Naive B cell (primary cell): ENCODE measurements around the gene CLEC4A. TPM values are rescaled to one million over a fixed set of nuclear protein-coding genes. Genes with fewer than 3 reads are reported as not detected.
"Not testable (repeated sequence)": the region's sequence is repeated elsewhere in the genome, so short reads cannot be mapped to it uniquely, and the experiment has no call there.

ENCODE experiments used
- ATAC-seq, 2 donors: fragments of 150-1000 bp; cut with Tn5 transposase; 2 replicates each; pipeline ENCODE4 v1.10.0; 2021; ENCODE audit warnings: low read depth in 2 of 2, mild to moderate bottlenecking in 2 of 2, moderate library complexity in 2 of 2
- DNase-seq: peaks from one replicate; pipeline ENCODE4 v3.0.0; 2022
- H3K27ac Mint-ChIP-seq, 6 donors: one replicate each; pipeline ENCODE4 v1.8.0; 2020 to 2022; ENCODE audit warnings: mild to moderate bottlenecking in 6 of 6, mixed read lengths in 6 of 6, moderate library complexity in 5 of 6, inconsistent platforms in 2 of 6
- H3K27me3 Mint-ChIP-seq, 3 donors: one replicate each; pipeline ENCODE4 v1.8.0; 2021 to 2022; ENCODE audit warnings: mixed read lengths in 3 of 3, mild to moderate bottlenecking in 1 of 3
- H3K36me3 Mint-ChIP-seq, 2 donors: one replicate each; pipeline ENCODE4 v1.8.0; 2020 to 2022; ENCODE audit warnings: mixed read lengths in 2 of 2, inconsistent platforms in 1 of 2, mild to moderate bottlenecking in 1 of 2
- H3K4me1 Mint-ChIP-seq, 3 donors: one replicate each; pipeline ENCODE4 v1.8.0; 2020 to 2022; ENCODE audit warnings: mixed read lengths in 3 of 3, inconsistent platforms in 1 of 3, mild to moderate bottlenecking in 1 of 3, moderate library complexity in 1 of 3
- H3K4me3 Mint-ChIP-seq, 8 donors: one replicate each; pipeline ENCODE4 v1.8.0; 2020 to 2022; ENCODE audit warnings: mild to moderate bottlenecking in 8 of 8, mixed read lengths in 8 of 8, moderate library complexity in 8 of 8, inconsistent platforms in 2 of 8
- H3K9me3 Mint-ChIP-seq, 7 donors: one replicate each; pipeline ENCODE4 v1.8.0; 2020 to 2022; ENCODE audit warnings: mixed read lengths in 7 of 7, mild to moderate bottlenecking in 5 of 7, inconsistent platforms in 2 of 7, moderate library complexity in 1 of 7
- polyA plus RNA-seq, 6 donors: library from polyadenylated mRNA; unstranded; fragments of 300-500 nt; fragmentation: Illumina TruSeq; gene quantifications; one replicate each; pipeline ENCODE4 v1.2.3, GENCODE V29; 2021; ENCODE audit warnings: low read depth in 6 of 6

Gene CLEC4A
- polyA plus RNA-seq: 10 to 100 TPM; 27.3 to 85.8 (median 33.5) TPM

GRCh38 chr12:8123124-8123912, at the start of gene CLEC4A:
Gene CLEC4A (plus strand): TSS chr12:8123617. CDS start chr12:8123879, 262 bp downstream.
- DNase-seq (peak; percentile 28), ATAC-seq (peak; percentile 82 to 87)
- H3K9me3 Mint-ChIP-seq: peaks cover 0 to 3% (median 0%) of the 10 kb centered on the region in 7 donors
- peak within 1 kb of the TSS; percentile 80 to 94 (median 93) for H3K27ac Mint-ChIP-seq
- H3K36me3 Mint-ChIP-seq: peaks cover 20 to 37% of the 10 kb centered on the region in 2 donors
- H3K27me3 Mint-ChIP-seq: no peaks in the 10 kb centered on the region
- peak within 1 kb of the TSS; percentile 79 to 95 (median 88) for H3K4me3 Mint-ChIP-seq
- H3K4me1 Mint-ChIP-seq: peaks cover 39 to 54% (median 47%) of the 10 kb centered on the region in 3 donors

- Mint-ChIP-seq H3K4me3 (no peak overlapping the region), H3K27ac (no peak overlapping the region), H3K4me1 (peaks cover 9 to 14% (median 13%) of the 10 kb centered on the region in 3 donors)
Observed at GRCh38 chr12:8075935-8076334, 47.5 kb upstream of the CLEC4A start.

GRCh38 chr12:8076366-8076765, 47.1 kb upstream of the CLEC4A start:
- no peaks in the 10 kb centered on the region for H3K9me3 Mint-ChIP-seq
- peaks cover 0 to 5% (median 0%) of the 10 kb centered on the region in 3 donors for H3K27me3 Mint-ChIP-seq
- H3K4me1 Mint-ChIP-seq: peaks cover 13 to 19% (median 15%) of the 10 kb centered on the region in 3 donors
- DNase-seq (no peak), ATAC-seq (no peak)
- H3K36me3 Mint-ChIP-seq: no peaks in the 10 kb centered on the region
- H3K4me3 Mint-ChIP-seq: no peak overlapping the region
- H3K27ac Mint-ChIP-seq: no peak overlapping the region

More at GRCh38 chr12:8075935-8076334, 47.5 kb upstream of the CLEC4A start:
- ATAC-seq: no peak
- H3K9me3 Mint-ChIP-seq: no peaks in the 10 kb centered on the region
- no peaks in the 10 kb centered on the region for H3K36me3 Mint-ChIP-seq
- H3K27me3 Mint-ChIP-seq: peaks cover 0 to 5% (median 0%) of the 10 kb centered on the region in 3 donors
- DNase-seq: no peak

GRCh38 chr12:8077207-8077606, 46.2 kb upstream of the CLEC4A start:
- Mint-ChIP-seq H3K27me3 (no peaks in the 10 kb centered on the region), H3K36me3 (no peaks in the 10 kb centered on the region), H3K4me3 (no peak overlapping the region), H3K4me1 (peaks cover 16 to 26% (median 16%) of the 10 kb centered on the region in 3 donors), H3K27ac (peak overlapping the region in 1 of 6 donors; percentile 56), H3K9me3 (no peaks in the 10 kb centered on the region)
- ATAC-seq (no peak), DNase-seq (no peak)

- Mint-ChIP-seq H3K36me3 (no peaks in the 10 kb centered on the region), H3K27me3 (no peaks in the 10 kb centered on the region), H3K4me3 (peak overlapping the region in 1 of 8 donors; percentile 83), H3K4me1 (peaks cover 25 to 38% (median 28%) of the 10 kb centered on the region in 3 donors), H3K27ac (peak overlapping the region in 4 of 6 donors; percentile 29 to 96 (median 70)), H3K9me3 (no peaks in the 10 kb centered on the region)
- no peak for ATAC-seq
- peak; percentile 19 for DNase-seq
Observed at GRCh38 chr12:8078398-8078797, 45.0 kb upstream of the CLEC4A start.

- no peaks in the 10 kb centered on the region for H3K27me3 Mint-ChIP-seq
- no peaks in the 10 kb centered on the region for H3K9me3 Mint-ChIP-seq
- no peaks in the 10 kb centered on the region for H3K36me3 Mint-ChIP-seq
- peak overlapping the region in 4 of 6 donors; percentile 21 to 96 (median 48) for H3K27ac Mint-ChIP-seq
- DNase-seq (no peak), ATAC-seq (no peak)
- H3K4me3 Mint-ChIP-seq: peak overlapping the region in 1 of 8 donors; percentile 83
- peaks cover 25 to 43% (median 33%) of the 10 kb centered on the region in 3 donors for H3K4me1 Mint-ChIP-seq
Observed at GRCh38 chr12:8078916-8079315, 44.5 kb upstream of the CLEC4A start.

GRCh38 chr12:8080120-8080519, 43.3 kb upstream of the CLEC4A start:
- H3K27ac Mint-ChIP-seq: peak overlapping the region; percentile 53 to 99 (median 94)
- H3K9me3 Mint-ChIP-seq: no peaks in the 10 kb centered on the region
- H3K36me3 Mint-ChIP-seq: peaks cover 0 to under 1% of the 10 kb centered on the region in 2 donors
- DNase-seq (peak; percentile 51), ATAC-seq (peak in 1 of 2 donors; percentile 13)
- H3K4me3 Mint-ChIP-seq: peak overlapping the region; percentile 3 to 100 (median 52)
- H3K27me3 Mint-ChIP-seq: no peaks in the 10 kb centered on the region
- peaks cover 33 to 52% (median 44%) of the 10 kb centered on the region in 3 donors for H3K4me1 Mint-ChIP-seq

- peaks cover 0 to 4% of the 10 kb centered on the region in 2 donors for H3K36me3 Mint-ChIP-seq
- peak overlapping the region; percentile 91 to 100 (median 97) for H3K4me3 Mint-ChIP-seq
- H3K27ac Mint-ChIP-seq: peak overlapping the region; percentile 96 to 99 (median 99)
- no peaks in the 10 kb centered on the region for H3K27me3 Mint-ChIP-seq
- no peak for ATAC-seq
- DNase-seq: no peak
- H3K4me1 Mint-ChIP-seq: peaks cover 33 to 63% (median 48%) of the 10 kb centered on the region in 3 donors
- H3K9me3 Mint-ChIP-seq: no peaks in the 10 kb centered on the region
Observed at GRCh38 chr12:8081251-8081920, 42.0 kb upstream of the CLEC4A start.

- Mint-ChIP-seq H3K9me3 (no peaks in the 10 kb centered on the region), H3K27ac (peak overlapping the region; percentile 96 to 99 (median 99)), H3K27me3 (no peaks in the 10 kb centered on the region), H3K36me3 (peaks cover 0 to 4% of the 10 kb centered on the region in 2 donors), H3K4me1 (peaks cover 39 to 72% (median 52%) of the 10 kb centered on the region in 3 donors), H3K4me3 (peak overlapping the region; percentile 91 to 100 (median 97))
- ATAC-seq (no peak), DNase-seq (no peak)
Observed at GRCh38 chr12:8082808-8083100, 40.7 kb upstream of the CLEC4A start.

GRCh38 chr12:8084351-8084750, 39.1 kb upstream of the CLEC4A start:
- ATAC-seq, DNase-seq, H3K27me3 Mint-ChIP-seq, H3K36me3 Mint-ChIP-seq, H3K9me3 Mint-ChIP-seq: not testable (repeated sequence)
- peaks cover 48 to 85% (median 65%) of the 10 kb centered on the region in 3 donors for H3K4me1 Mint-ChIP-seq
- peak overlapping the region; percentile 70 to 99 (median 90) for H3K27ac Mint-ChIP-seq
- H3K4me3 Mint-ChIP-seq: peak overlapping the region; percentile 30 to 100 (median 82)

GRCh38 chr12:8087666-8088065, 35.8 kb upstream of the CLEC4A start:
- peak overlapping the region; percentile 28 to 92 (median 86) for H3K27ac Mint-ChIP-seq
- H3K4me1 Mint-ChIP-seq: peaks cover 32 to 58% (median 46%) of the 10 kb centered on the region in 3 donors
- no peaks in the 10 kb centered on the region for H3K9me3 Mint-ChIP-seq
- peak overlapping the region in 6 of 8 donors; percentile 8 to 59 (median 21) for H3K4me3 Mint-ChIP-seq
- peaks cover 12 to 16% of the 10 kb centered on the region in 2 donors for H3K36me3 Mint-ChIP-seq
- ATAC-seq: no peak
- no peaks in the 10 kb centered on the region for H3K27me3 Mint-ChIP-seq
- no peak for DNase-seq

- ATAC-seq: peak; percentile 86 to 92
- Mint-ChIP-seq H3K27me3 (no peaks in the 10 kb centered on the region), H3K4me3 (peak overlapping the region; percentile 9 to 67 (median 48)), H3K9me3 (no peaks in the 10 kb centered on the region), H3K36me3 (peaks cover 17 to 21% of the 10 kb centered on the region in 2 donors), H3K4me1 (peaks cover 27 to 49% (median 36%) of the 10 kb centered on the region in 3 donors), H3K27ac (peak overlapping the region; percentile 28 to 92 (median 88))
- no peak for DNase-seq
Observed at GRCh38 chr12:8088574-8088973, 34.8 kb upstream of the CLEC4A start.

- Mint-ChIP-seq H3K36me3 (peaks cover 17 to 22% of the 10 kb centered on the region in 2 donors), H3K4me3 (peak overlapping the region in 2 of 8 donors; percentile 59 to 62), H3K27ac (peak overlapping the region in 3 of 6 donors; percentile 28 to 89 (median 86)), H3K4me1 (peaks cover 24 to 42% (median 29%) of the 10 kb centered on the region in 3 donors)
- H3K27me3 Mint-ChIP-seq, H3K9me3 Mint-ChIP-seq, DNase-seq, ATAC-seq: not testable (repeated sequence)
Observed at GRCh38 chr12:8089277-8089676, 34.1 kb upstream of the CLEC4A start.
